GM21528 (cell line): Measurements from ENCODE around the gene ELAVL1.
"Not testable (repeated sequence)": the region's sequence is repeated elsewhere in the genome, so short reads cannot be mapped to it uniquely, and the experiment has no call there.

Experiments
- ATAC-seq: cut with Tn5 transposase; IDR thresholded peaks from one replicate; pipeline ENCODE4 v1.9.1; 2021; ENCODE audit warnings: mild to moderate bottlenecking, moderate library complexity; ENCODE audit not compliant: unreplicated experiment, low FRiP score

Gene ELAVL1

DNA sequence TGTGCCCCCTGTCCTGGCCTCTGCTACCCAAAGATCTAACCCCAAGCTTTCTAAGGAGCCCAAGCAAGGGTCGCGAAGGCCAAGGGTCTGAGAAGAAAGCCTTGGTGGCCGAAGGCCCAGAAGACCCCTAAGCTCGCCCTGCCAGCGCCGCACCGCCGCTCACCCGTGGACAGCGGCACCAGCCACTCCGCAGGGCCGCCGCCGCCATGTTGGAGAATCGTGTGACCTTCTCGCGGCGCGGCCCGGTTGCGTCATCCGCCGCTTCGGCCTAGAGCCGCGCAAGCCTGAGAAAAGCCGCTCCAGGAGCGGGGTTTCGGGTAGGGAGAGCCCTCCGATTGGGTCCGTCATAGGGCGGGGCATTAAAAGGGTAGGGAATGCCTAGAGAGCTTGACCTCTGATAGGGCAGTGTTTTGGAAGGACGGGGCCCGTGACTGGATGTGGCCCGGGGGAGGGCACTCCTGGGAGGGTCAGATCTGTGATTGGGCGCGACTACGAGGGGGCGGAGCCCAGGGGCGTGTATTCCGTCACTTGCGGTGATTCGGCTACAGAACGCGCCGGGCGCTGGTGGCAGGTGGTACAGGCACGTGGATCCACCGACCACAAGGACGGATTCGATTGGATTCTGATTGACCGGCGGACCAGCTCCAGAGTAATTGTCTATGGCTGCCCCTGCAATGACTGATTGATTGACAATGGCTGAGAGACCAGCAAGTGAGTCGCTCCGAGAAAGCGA is 61.8 kb downstream of the ELAVL1 start, which contains the start of gene TIMM44:
Gene TIMM44 (minus strand): TSS at position 223 of the 733 bp plus-strand sequence. CDS start 15 bp downstream, at position 208.
- peak; percentile 91 for ATAC-seq

DNA sequence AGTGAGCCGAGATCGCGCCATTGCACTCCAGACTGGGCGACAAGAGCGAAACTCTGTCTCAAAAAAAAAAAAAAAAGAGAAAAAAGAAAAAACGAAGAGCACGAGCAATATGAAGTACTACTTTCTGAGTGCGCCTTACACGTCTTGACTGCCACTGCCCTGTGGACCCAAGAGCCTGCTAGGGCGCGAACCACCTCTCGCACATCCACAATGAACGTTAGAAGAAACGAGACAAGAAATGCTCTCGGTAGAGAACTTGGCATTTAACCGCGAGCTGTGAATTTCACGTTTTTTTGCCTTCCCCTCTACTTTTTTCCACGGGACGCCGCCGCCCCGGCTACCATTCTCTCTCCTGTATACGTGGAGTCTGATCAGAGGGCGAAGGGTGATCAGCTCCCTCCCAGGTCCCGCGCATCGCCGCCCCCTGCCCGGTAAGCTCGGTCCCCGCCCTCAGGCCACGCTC is 62.4 kb downstream of the ELAVL1 start:
- peak; percentile 22 for ATAC-seq

DNA sequence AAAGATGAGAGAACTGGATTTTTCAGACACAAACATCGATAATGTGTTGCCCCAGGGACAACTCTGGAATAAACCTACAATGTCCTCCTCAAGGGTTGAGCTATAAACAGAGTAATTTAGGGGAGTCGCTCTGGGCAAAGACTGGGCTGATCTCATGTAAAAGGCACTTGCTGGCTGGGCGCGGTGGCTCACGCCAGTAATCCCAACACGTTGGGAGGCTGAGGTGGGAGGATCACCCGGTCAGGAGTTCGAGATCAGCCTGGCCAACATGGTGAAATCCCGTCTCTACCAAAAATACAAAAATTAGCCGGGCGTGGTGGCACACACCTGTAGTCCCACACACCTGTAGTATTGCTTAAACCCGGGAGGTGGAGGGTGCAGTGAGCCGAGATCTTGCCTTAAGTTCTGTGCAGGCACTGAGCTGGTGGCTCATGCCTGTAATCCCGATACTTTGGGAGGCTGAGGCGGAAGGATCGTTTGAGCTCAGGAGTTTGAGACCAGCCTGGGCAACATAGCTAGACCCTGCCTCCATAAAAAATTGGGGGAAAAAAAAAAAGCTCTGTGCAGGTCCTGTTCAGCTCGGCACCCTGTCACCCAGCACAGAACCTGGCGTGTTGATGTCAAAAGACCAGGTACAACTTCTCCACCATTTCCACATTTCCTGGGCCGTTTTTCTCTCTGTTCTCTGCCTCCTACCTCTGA is 63.4 kb downstream of the ELAVL1 start:
- no peak for ATAC-seq

DNA sequence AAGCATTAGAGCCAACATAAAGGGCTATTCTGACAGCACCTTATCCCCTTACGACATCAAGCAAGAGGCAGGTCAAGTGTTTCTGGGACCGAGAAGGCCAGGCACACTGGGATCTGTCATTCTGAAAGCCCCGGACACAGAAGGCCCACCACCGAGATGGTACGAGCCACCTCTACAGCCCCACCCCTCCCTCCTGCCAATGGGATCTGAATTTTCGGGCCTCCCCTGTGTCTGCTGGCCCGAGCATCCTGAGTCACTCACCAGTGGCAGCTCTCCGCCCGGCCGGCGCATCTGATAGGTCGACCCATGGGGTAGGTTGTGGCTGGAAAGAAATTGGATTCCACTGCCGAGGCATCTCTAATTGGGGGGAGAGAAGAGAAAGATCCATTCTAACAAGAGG is 64.6 kb downstream of the ELAVL1 start:
- ATAC-seq, result no peak

DNA sequence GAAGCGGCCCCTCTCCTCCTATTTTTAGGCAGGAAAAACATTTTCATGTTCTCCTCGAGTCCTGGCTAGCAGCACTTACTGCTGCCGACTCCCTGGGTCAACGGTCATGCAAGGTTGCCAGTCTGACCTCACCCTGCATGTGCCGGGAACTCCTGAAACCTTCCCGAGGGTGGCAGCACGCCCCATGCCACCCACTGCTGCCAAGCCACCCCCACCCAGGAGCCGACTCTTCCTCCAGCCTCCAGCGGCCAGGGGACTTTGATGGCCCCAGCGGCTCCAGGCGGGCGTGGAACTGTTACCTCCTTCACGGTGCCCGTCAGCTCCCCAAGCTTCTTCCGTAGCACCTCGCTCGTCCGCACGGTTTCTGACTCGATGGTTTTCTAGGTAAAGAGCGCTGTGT is 70.7 kb downstream of the ELAVL1 start:
- ATAC-seq, result no peak

DNA sequence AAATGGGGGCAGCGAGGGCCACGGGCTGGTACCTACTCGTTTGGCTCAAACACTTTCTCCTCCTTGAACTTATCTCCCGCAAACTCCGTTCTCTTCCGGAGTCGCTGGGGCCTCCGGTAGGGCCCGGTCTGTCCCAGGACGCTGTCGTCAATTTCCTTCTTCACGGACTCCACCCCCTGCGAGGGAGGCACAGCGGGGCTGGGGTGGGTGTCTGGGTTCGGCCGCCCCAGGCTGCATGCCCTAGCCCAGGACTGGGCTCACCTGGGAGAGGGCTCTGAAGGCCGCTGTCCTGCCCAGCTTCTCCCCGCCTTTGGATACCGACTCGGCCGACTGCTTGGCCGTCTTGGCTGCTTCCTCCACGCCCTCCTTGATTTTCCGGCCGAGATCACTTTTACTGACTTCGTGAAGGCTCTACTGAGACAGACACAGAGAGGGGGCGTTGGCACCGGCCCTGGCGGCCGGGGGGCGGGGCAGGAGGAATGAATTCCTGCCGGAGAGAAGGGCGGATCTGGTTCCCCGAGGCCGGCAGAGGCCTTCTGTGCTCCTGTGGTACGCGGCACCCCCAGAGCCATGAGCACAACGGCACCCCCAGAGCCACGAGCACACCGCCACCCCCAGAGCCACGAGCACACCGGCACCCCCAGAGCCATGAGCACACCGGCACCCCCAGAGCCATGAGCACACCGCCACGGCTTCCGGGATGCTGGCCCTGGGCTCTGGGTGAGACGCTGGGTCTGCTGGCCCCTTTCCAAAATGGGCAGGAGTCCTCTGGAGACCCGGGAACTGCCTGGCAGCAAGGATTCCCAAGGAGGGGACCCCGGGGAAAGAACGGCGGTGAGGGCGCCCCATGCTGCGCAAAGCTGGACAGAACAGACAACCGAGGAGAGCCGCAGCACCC is 71.4 kb downstream of the ELAVL1 start:
- ATAC-seq, result no peak

DNA sequence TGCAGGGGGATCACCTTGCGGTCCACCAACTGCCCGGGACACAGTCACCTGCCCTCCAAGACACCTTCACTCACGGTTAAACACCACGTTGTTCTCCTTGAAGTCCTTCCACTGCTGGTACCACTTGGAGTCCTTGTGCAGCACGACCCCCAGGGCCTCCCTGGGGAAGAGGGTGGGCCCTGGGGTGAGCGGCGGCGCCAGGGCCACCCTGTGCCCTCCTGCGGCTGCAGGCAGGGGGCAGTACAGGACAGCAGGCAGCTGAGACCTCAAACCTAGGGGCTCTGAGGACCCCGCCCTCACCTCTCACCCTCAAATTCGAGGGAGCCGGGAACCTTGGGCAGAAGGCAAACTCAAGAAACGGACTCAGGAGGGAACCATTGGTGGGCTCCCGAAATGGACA is 72.0 kb downstream of the ELAVL1 start:
- ATAC-seq, result no peak

DNA sequence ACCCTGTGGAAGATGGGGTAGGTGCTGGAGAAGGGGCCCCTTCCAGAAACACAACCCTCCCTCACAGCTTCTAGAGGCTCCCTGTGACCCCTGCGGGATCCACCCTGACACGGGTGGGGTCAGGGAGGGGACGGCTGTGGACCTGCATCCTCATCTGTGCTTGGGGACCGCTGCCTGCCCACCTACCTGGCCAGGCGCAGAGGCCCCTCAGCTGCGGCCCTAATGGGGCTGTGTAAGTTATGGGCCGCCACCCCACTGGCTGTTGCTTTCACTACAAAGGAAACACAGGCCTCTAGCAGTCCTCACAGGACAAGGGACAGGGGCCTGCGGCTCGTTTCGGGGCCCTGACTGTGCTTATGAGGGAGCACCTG is 72.5 kb downstream of the ELAVL1 start:
- ATAC-seq, result no peak

DNA sequence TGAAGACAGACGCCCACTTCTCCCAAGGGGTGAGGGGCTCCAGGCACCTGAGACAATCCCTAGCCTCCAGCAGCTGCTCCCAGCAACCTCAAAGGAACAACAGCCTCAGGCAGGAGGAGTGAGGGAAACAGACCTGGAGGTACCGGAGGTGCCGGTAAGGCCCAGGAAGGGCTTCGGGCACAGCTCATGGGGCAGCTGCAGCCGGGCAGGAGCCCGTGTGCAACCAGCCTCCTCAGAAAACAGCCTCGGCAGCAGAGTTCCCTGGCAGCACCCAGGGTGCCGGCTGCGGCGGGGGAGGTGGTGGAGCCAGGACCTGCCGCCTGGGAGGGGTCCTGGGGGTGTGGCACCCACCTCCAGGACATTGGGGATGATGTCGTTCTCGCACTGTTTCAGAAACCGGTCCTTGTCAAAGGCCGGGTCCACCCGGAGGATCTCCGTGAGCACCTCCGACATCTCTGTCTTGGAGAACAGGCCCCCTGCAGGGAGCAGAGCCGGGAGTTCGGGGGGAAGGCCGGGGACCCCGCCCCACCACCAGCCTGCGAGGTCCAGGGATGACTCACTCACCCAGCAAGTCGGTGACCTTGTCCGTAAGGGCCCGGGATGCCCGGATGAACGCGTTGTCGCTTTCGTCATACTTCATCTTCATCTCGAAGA is 73.0 kb downstream of the ELAVL1 start:
- no peak for ATAC-seq

DNA sequence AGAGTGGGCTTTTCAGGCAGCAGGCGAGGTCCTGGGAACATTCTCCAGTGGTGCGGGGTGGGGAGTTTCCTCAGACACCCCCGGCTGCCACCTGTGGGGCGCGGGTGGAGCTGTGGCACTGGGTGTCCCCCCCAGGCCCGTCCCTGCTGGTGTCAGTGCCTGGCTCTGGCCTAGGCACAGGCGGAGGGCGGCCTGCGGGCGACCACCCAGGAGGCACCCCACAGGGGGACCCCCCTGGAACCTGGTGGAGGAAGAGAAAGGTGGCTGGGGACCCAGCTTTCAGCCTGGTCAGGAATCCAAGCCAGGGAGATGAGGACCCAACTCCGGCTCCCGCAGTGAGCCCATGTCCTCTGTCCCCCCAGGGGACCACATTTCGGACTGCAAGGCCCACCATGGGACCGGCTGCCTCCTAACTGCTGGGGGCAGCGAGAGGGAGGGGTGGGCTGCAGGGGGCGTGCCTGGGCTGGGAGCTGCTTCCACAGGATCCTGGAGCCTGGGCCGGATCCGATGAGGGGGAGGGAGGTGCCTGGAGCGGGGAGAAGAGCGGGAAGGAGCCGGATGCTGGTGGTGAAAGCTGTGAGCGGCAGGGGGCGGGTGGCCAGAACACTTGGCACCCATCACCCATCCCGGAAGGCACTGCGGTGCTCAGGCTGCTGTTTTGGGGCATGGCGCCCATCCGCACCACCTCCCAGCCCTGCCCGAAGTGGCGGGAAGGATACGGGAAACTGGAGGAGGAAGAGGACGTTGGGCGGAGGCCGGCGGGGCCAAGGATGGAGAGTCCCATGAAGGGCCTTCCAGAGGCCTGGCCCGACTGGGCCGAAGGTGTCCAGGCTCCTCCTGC is 74.0 kb downstream of the ELAVL1 start:
- ATAC-seq, result no peak

DNA sequence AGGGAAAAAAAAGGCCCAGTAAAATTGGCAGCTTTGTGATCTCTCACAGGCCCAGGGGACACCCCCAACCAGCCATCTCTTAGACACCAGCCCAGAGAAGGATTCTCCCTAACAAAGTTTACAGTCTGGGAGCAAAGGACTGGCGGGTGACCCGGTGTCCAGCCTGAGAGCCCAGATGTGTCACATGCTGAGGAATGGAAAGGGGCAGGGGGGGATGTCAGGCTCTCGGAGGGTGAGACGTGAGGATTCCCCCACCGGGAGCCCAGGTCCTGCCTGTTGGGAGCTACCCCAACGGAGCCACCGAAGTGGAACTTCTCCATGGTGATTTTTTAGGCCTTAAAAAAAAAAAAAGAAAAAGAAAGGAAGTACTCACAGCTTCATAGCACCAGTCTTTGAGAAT is 74.7 kb downstream of the ELAVL1 start:
- ATAC-seq, result no peak

DNA sequence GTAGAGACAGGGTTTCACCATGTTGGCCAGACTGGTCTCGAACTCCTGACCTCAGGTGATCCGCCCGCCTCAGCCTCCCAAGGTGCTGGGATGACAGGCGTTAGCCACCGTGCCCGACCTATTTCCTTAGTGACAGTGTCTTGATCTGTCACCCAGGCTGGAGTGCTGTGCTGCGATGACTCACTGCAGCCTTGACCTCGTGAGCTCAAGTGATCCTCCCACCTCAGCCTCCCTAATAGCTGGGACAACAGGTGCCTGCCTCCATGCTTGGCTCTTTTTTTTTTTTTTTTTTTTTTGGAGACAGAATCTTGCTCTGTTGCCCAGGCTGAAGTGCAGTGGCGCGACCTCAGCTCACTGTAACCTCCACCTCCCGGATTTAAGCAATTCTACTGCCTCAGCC is 75.4 kb downstream of the ELAVL1 start:
- ATAC-seq, result not testable (repeated sequence)

DNA sequence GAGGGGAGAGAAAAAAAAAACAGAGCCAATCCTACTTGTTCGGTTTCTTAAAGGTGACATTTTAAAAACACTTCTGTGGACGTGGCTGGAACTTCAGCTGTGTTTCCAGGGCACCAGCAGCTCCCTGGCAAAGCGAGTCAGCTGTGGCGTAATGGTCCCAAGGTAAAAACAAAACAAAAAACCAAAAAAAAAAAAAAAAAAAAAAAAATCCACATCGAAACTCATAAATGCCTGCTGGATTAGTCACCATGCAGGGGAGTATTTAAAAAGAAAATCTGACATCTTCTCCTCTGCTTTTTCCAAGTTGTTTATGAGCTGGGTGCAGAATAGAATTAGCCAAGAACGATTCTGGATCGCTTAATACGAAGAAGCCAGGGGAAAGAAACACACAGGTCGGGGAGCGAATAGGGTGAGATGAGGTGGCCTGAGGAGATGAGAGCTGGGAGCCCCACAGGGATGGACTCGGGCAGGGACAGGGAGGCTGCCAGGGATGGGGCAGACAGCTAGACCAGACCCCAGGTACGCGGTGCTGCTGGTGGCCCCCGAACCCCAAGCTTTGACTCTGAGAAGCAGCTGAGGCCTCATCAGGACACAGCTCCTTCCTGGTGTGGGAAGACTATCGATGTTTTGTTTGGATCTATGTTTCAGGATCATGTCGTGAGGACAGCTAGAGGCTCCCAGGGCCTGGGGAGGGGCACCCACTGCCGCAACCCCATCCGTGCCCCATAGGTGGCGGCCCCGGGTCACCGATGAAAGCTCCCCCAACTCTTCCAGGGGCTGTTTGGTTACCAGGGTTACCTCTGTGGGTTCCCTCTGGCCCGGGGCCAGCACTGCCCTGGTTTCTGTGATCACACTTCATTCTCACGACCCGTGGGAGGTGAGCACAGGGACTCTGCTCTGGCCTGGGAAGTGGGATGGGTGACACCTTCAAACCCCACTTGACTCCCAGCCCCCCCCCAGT is 76.4 kb downstream of the ELAVL1 start:
- no peak for ATAC-seq

DNA sequence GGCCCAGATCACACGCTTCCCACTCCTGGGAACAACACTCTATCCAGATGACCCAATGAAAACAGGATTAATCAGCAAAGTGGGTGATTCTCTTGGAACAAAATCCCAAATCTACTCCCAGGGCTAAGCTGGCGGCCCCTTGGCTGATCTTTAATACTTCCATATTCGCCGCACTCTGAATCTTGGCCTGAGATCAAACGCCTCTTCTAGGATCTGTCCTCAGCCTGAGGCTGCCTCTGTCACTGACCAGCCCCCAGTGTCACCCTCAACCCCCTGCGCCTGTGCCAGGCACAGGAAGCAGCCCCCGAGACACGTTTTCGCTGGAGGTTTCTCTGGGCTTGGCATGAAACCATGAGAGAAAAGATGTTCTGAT is 77.1 kb downstream of the ELAVL1 start:
- ATAC-seq, result no peak

DNA sequence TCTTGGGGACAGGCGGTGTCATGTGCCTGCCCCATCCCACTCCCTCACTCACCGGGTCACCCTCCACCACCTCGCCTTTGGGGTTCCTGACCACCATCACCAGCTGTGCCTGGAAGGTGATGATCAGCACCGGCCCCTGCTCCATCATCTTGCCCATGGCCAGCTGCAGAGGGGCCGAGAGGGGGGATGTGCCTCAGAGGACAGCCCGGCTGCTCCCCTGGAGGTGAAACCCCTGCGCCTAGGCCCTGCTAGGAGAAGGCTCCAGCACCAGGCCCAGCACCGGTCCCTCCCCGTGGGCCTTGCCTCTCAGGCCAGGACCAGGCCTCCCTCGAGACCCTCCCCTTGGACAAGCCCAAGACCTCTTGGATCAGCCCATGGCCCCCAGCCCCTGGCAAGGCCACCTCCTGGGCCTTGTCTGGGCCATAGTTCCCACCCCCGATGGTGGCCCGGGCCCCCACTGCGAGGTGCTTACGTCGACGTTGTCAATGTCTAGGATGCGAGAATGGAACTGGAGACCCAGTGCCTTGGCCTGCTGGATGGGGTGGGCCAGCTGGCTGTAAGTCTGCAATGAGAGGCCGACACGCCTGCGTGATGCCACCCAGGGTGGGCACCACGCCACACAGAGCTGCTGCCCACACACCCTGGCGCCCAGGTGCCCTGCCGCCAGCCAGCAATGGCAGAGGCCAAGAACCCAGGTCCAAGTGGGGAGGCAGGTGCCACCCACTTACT is 77.7 kb downstream of the ELAVL1 start:
- no peak for ATAC-seq

DNA sequence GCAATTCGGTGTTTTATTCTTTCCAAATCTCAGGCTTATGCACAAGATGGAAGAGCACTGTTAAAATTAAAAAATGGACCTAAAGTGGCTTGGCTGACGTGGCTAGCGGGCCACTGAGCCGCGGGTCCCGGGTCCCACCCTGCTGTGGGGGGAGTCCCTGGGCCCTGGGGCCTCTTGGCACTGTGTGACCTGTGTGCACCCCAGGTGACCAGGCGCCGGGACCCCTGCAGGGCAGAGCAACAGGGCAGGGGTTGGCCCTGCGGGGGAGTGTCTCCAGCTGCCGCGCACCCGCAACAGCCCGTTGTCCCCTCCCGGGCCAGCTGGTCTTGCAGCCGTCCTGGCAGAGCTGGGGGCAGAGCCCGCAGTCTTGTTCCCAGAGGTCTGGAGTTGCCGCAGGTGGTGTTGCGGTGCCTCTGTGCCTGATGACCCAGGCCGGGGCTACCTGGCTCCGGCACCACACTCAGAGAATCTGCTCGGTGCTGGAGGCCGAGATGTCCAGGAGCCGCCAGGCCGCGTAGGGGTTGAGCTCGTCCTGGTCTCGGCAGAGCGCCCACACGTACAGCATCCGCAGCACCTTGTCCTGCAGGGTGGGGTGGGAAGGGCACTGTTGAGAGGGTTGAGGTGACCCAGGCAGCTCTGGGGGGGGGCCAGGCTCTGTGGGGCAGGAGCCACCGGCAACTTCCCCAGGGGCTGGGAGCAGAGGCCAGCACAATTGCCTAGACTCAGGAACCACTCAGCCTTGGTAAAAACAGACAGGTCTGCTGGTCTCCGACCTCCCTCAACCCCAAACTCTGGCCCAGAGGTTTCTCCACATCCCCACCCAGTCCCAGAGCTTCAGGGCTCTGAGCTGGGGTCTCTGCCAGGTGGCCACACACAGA is 78.5 kb downstream of the ELAVL1 start:
- no peak for ATAC-seq
